Hematopoietic multipotent progenitor cell treated with erythropoietin and hydrocortisone succinate and interleukin-3 and kit ligand, for 8 days (in vitro differentiated cells): ENCODE data around the gene KCNK3.

Experiments used
- DNase-seq: peaks from one replicate; pipeline ENCODE4 v3.0.0-alpha.2; 2015

Gene KCNK3

GRCh38 chr2:26666671-26667070, 25.9 kb upstream of the KCNK3 start:
- DNase-seq, result no peak

- DNase-seq, result no peak
These were observed 24.5 kb upstream of the KCNK3 start for GRCh38 chr2:26668041-26668440.

GRCh38 chr2:26668856-26669750, 23.4 kb upstream of the KCNK3 start:
- DNase-seq, result no peak

- no peak for DNase-seq
These were observed 22.4 kb upstream of the KCNK3 start for GRCh38 chr2:26670171-26670570.

- DNase-seq, result no peak
These were observed 21.5 kb upstream of the KCNK3 start for GRCh38 chr2:26670931-26671460.

- no peak for DNase-seq
These were observed 20.8 kb upstream of the KCNK3 start for GRCh38 chr2:26671691-26672090.

GRCh38 chr2:26672112-26672817, 20.3 kb upstream of the KCNK3 start:
- no peak for DNase-seq

GRCh38 chr2:26672818-26673393, 19.6 kb upstream of the KCNK3 start:
- DNase-seq, result no peak

GRCh38 chr2:26674002-26674751, 18.3 kb upstream of the KCNK3 start:
- DNase-seq, result no peak

GRCh38 chr2:26674771-26675170, 17.8 kb upstream of the KCNK3 start:
- no peak for DNase-seq

GRCh38 chr2:26675651-26676255, 16.8 kb upstream of the KCNK3 start:
- DNase-seq, result no peak

- no peak for DNase-seq
These were observed 14.5 kb upstream of the KCNK3 start for GRCh38 chr2:26678035-26678434.

GRCh38 chr2:26679867-26680266, 12.7 kb upstream of the KCNK3 start:
- DNase-seq, result no peak

GRCh38 chr2:26681656-26682055, 10.9 kb upstream of the KCNK3 start:
- no peak for DNase-seq

- DNase-seq, result no peak
These were observed 10.4 kb upstream of the KCNK3 start for GRCh38 chr2:26682155-26682554.

- no peak for DNase-seq
These were observed 8.9 kb upstream of the KCNK3 start for GRCh38 chr2:26683583-26683982.

- no peak for DNase-seq
These were observed 7.2 kb upstream of the KCNK3 start for GRCh38 chr2:26685341-26685740.

- DNase-seq, result no peak
These were observed 6.3 kb upstream of the KCNK3 start for GRCh38 chr2:26685989-26686839.

- DNase-seq, result no peak
These were observed 5.2 kb upstream of the KCNK3 start for GRCh38 chr2:26687328-26687727.

- no peak for DNase-seq
These were observed 4.7 kb upstream of the KCNK3 start for GRCh38 chr2:26687801-26688200.

GRCh38 chr2:26691161-26691560, 1.4 kb upstream of the KCNK3 start:
- no peak for DNase-seq
